Testis (tissue), 2 donors: ENCODE data around the gene ZNF212.

ENCODE experiments used
- POLR2A ChIP-seq: fragments of 450-650 bp; IDR thresholded peaks from one replicate; pipeline ENCODE4 v1.6.1; 2017; ENCODE audit warnings: antibody characterized with exemption, mild to moderate bottlenecking, moderate library complexity
- TF ChIP-seq, protein P1 (sequence below), 3 experiments: fragments of 450-650 bp in 2 of 3; fragments of 200-600 bp in 1 of 3; sonication (generic) in 1 of 3; IDR thresholded peaks; one replicate each; pipeline ENCODE4 v1.5.1; 2016 to 2019; ENCODE audit warnings: antibody characterized with exemption in 3 of 3, mild to moderate bottlenecking in 2 of 3, moderate library complexity in 1 of 3

DNA sequence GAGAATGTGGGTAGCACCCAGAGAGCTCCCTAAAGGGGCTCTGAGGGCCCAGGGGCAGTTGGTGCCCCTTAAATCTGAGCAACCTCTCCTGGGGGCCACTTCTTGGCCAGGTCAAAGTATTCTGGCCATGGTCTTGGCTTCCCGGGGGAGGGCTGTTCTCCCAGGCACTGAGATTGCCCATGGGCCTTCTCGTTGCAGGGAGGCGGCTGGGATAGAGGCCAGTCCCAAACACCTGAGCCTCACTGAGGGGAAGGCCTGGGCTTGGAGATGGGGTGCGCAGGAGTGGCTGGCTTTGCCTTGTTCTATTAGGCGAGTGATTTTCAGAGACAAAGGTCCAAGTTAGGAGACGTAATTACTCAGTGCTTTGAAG, 56.0 kb downstream of the ZNF212 start:
- TF ChIP-seq, protein P1, sequence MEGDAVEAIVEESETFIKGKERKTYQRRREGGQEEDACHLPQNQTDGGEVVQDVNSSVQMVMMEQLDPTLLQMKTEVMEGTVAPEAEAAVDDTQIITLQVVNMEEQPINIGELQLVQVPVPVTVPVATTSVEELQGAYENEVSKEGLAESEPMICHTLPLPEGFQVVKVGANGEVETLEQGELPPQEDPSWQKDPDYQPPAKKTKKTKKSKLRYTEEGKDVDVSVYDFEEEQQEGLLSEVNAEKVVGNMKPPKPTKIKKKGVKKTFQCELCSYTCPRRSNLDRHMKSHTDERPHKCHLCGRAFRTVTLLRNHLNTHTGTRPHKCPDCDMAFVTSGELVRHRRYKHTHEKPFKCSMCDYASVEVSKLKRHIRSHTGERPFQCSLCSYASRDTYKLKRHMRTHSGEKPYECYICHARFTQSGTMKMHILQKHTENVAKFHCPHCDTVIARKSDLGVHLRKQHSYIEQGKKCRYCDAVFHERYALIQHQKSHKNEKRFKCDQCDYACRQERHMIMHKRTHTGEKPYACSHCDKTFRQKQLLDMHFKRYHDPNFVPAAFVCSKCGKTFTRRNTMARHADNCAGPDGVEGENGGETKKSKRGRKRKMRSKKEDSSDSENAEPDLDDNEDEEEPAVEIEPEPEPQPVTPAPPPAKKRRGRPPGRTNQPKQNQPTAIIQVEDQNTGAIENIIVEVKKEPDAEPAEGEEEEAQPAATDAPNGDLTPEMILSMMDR (IDR thresholded peaks at IDR 0.05): no peak
- TF ChIP-seq POLR2A: no peak
